ENCODE data around the gene CSRP3. TPM values are rescaled to one million over a fixed set of nuclear protein-coding genes. Genes with fewer than 3 reads are reported as not detected.

The CSRP3 gene
- total and polyA plus RNA-seq, 5 donors from 2014 or later, result not detected

DNA sequence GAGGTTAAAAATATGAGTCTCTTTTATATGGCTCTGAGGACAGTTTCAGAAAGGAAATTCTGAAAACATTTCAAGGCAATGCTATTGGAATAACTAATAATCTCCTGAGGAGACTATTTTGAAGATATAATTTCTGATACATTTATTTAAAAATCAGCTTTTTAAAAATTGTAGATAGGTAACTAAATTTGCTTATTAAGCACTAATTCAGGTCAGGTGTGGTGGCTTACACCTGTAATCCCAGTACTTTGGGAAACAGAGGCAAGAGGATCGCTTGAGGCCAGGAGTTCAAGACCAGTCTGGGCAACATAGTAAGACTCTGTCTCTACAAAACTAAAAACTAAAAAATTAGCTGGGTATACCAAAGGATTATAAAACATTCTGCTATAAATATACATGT lies 67.8 kb downstream of the CSRP3 start:
- Histone ChIP-seq H3K9me3 (ENCODE audit: control insufficient read depth in 2 of 2, low read length in 2 of 2) (peaks cover 11 to 18% of the 10 kb centered on the region in 2 experiments), H3K4me1 (ENCODE audit: control insufficient read depth, insufficient read depth, low read length, poor library complexity, severe bottlenecking) (no peaks in the 10 kb centered on the region), H3K27me3 (ENCODE audit: control insufficient read depth, insufficient read depth, low read length) (no peaks in the 10 kb centered on the region), H3K36me3 (ENCODE audit: control insufficient read depth, insufficient read depth, low read length) (peaks cover 7% of the 10 kb centered on the region), H3K4me3 (ENCODE audit: low read depth, low read length) (no peak overlapping the region), H3K27ac (ENCODE audit: insufficient read depth, low read length, poor library complexity, severe bottlenecking) (no peak overlapping the region)
- no peak for DNase-seq
- Mint-ChIP-seq H3K4me1 (peaks cover 2 to 10% (median 3%) of the 10 kb centered on the region in 4 donors), H3K27me3 (no peaks in the 10 kb centered on the region), H3K4me3 (peak overlapping the region in 1 of 4 donors; percentile 47), H3K27ac (no peak overlapping the region), H3K9me3 (peaks cover 4 to 31% (median 6%) of the 10 kb centered on the region in 7 donors), H3K36me3 (peaks cover 26% of the 10 kb centered on the region)
- ATAC-seq (ENCODE audit: low read depth in 2 of 2), result no peak

Other genes with a start within 250 kb of the CSRP3 start
- not detected for gene MRGPRX2, start 141.3 kb downstream of the CSRP3 start, total RNA-seq
- not detected for gene MRGPRX2, start 141.3 kb downstream of the CSRP3 start, polyA plus RNA-seq
- gene ZDHHC13, start 84.8 kb downstream of the CSRP3 start, total RNA-seq, result 16.2 TPM
- gene ZDHHC13, start 84.8 kb downstream of the CSRP3 start, polyA plus RNA-seq, result 10 to 100 TPM in 3 of 4 donors, 1 to 10 TPM in 1; 9.6 to 21.0 (median 15.9) TPM
- 0.35 TPM for gene E2F8, start 39.0 kb upstream of the CSRP3 start, total RNA-seq
- under 1 TPM in 2 of 4 donors, not detected in 2; 0.25 to 0.33 TPM for gene E2F8, start 39.0 kb upstream of the CSRP3 start, polyA plus RNA-seq